ENCODE data around the gene ATP1A2.

- TF ChIP-seq CTCF (IDR thresholded peaks at IDR 0.05; ENCODE audit: low read depth, low read length) = no peak
- TF ChIP-seq EZH2phosphoT487 (IDR thresholded peaks at IDR 0.05; ENCODE audit: low read depth) = no peak
Measured at GRCh38 chr1:160149233-160149632, 33.7 kb downstream of the ATP1A2 start.

Measured in OCI-LY3 (cell line).